ENCODE measurements around the gene TMEM185A.
A peak's percentile ranks its signal among the peaks of the same experiment; 100 is the strongest.
"Not testable (repeated sequence)": the region's sequence is repeated elsewhere in the genome, so short reads cannot be mapped to it uniquely, and the experiment has no call there.

Gene TMEM185A

GRCh38 chrX:149631234-149632165 is at the start of gene TMEM185A:
Gene TMEM185A (minus strand): TSS chrX:149631792. CDS start chrX:149631580, 212 bp downstream.
- Histone ChIP-seq H3K9me3 (ENCODE audit: control insufficient read depth in 5 of 5, low read length in 5 of 5) (peaks cover 0 to 2% (median 0%) of the 10 kb centered on the region in 5 donors), H3K27me3 (ENCODE audit: control insufficient read depth in 5 of 5, insufficient read depth in 4 of 5, low read length in 5 of 5) (peaks cover 0 to 14% (median 0%) of the 10 kb centered on the region in 5 donors), H3K36me3 (ENCODE audit: control insufficient read depth in 5 of 5, insufficient read depth in 5 of 5, low read length in 5 of 5) (no peaks in the 10 kb centered on the region), H3K4me1 (ENCODE audit: control insufficient read depth in 5 of 5, insufficient read depth in 5 of 5, low read length in 5 of 5) (peaks cover 0 to 20% (median 13%) of the 10 kb centered on the region in 5 donors), H3K4me3 (ENCODE audit: low read depth in 1 of 5, low read length in 5 of 5) (peak within 1 kb of the TSS; percentile 59 to 75 (median 67)), H3K27ac (ENCODE audit: low read depth, low read length) (peak within 1 kb of the TSS; percentile 49), H3K9ac (ENCODE audit: low read length in 5 of 5) (peak within 1 kb of the TSS in 4 of 5 donors; percentile 21 to 60 (median 43))

GRCh38 chrX:149681182-149681581 is 49.6 kb upstream of the TMEM185A start:
- H3K9me3 ChIP-seq (ENCODE audit: control insufficient read depth in 5 of 5, low read length in 5 of 5): no peaks in the 10 kb centered on the region
- no peak overlapping the region for H3K27ac ChIP-seq (ENCODE audit: low read depth, low read length)
- no peak overlapping the region for H3K9ac ChIP-seq (ENCODE audit: low read length in 5 of 5)
- no peaks in the 10 kb centered on the region for H3K4me1 ChIP-seq (ENCODE audit: control insufficient read depth in 5 of 5, insufficient read depth in 5 of 5, low read length in 5 of 5)
- no peaks in the 10 kb centered on the region for H3K36me3 ChIP-seq (ENCODE audit: control insufficient read depth in 5 of 5, insufficient read depth in 5 of 5, low read length in 5 of 5)
- H3K27me3 ChIP-seq (ENCODE audit: control insufficient read depth in 5 of 5, insufficient read depth in 4 of 5, low read length in 5 of 5): peaks cover 0 to 6% (median 0%) of the 10 kb centered on the region in 5 donors
- H3K4me3 ChIP-seq (ENCODE audit: low read depth in 1 of 5, low read length in 5 of 5): no peak overlapping the region

GRCh38 chrX:149679164-149679678 is 47.6 kb upstream of the TMEM185A start:
- not testable (repeated sequence) for H3K27ac ChIP-seq (ENCODE audit: low read depth, low read length); H3K4me3 ChIP-seq (ENCODE audit: low read depth in 1 of 5, low read length in 5 of 5); H3K36me3 ChIP-seq (ENCODE audit: control insufficient read depth in 5 of 5, insufficient read depth in 5 of 5, low read length in 5 of 5); H3K27me3 ChIP-seq (ENCODE audit: control insufficient read depth in 5 of 5, insufficient read depth in 4 of 5, low read length in 5 of 5); H3K4me1 ChIP-seq (ENCODE audit: control insufficient read depth in 5 of 5, insufficient read depth in 5 of 5, low read length in 5 of 5); H3K9ac ChIP-seq (ENCODE audit: low read length in 5 of 5); H3K9me3 ChIP-seq (ENCODE audit: control insufficient read depth in 5 of 5, low read length in 5 of 5)

- H3K27ac ChIP-seq (ENCODE audit: low read depth, low read length); H3K9ac ChIP-seq (ENCODE audit: low read length in 5 of 5); H3K27me3 ChIP-seq (ENCODE audit: control insufficient read depth in 5 of 5, insufficient read depth in 4 of 5, low read length in 5 of 5); H3K9me3 ChIP-seq (ENCODE audit: control insufficient read depth in 5 of 5, low read length in 5 of 5); H3K4me1 ChIP-seq (ENCODE audit: control insufficient read depth in 5 of 5, insufficient read depth in 5 of 5, low read length in 5 of 5); H3K4me3 ChIP-seq (ENCODE audit: low read depth in 1 of 5, low read length in 5 of 5); H3K36me3 ChIP-seq (ENCODE audit: control insufficient read depth in 5 of 5, insufficient read depth in 5 of 5, low read length in 5 of 5): not testable (repeated sequence)
Measured at GRCh38 chrX:149675554-149675953, 44.0 kb upstream of the TMEM185A start.

- not testable (repeated sequence) for H3K36me3 ChIP-seq (ENCODE audit: control insufficient read depth in 5 of 5, insufficient read depth in 5 of 5, low read length in 5 of 5); H3K27me3 ChIP-seq (ENCODE audit: control insufficient read depth in 5 of 5, insufficient read depth in 4 of 5, low read length in 5 of 5); H3K9ac ChIP-seq (ENCODE audit: low read length in 5 of 5); H3K9me3 ChIP-seq (ENCODE audit: control insufficient read depth in 5 of 5, low read length in 5 of 5); H3K4me3 ChIP-seq (ENCODE audit: low read depth in 1 of 5, low read length in 5 of 5); H3K27ac ChIP-seq (ENCODE audit: low read depth, low read length); H3K4me1 ChIP-seq (ENCODE audit: control insufficient read depth in 5 of 5, insufficient read depth in 5 of 5, low read length in 5 of 5)
Measured at GRCh38 chrX:149675088-149675487, 43.5 kb upstream of the TMEM185A start.

GRCh38 chrX:149660613-149661012 is 29.0 kb upstream of the TMEM185A start:
- not testable (repeated sequence) for H3K36me3 ChIP-seq (ENCODE audit: control insufficient read depth in 5 of 5, insufficient read depth in 5 of 5, low read length in 5 of 5); H3K9ac ChIP-seq (ENCODE audit: low read length in 5 of 5); H3K4me1 ChIP-seq (ENCODE audit: control insufficient read depth in 5 of 5, insufficient read depth in 5 of 5, low read length in 5 of 5); H3K9me3 ChIP-seq (ENCODE audit: control insufficient read depth in 5 of 5, low read length in 5 of 5); H3K27ac ChIP-seq (ENCODE audit: low read depth, low read length); H3K27me3 ChIP-seq (ENCODE audit: control insufficient read depth in 5 of 5, insufficient read depth in 4 of 5, low read length in 5 of 5); H3K4me3 ChIP-seq (ENCODE audit: low read depth in 1 of 5, low read length in 5 of 5)

GRCh38 chrX:149656260-149656884 is 24.8 kb upstream of the TMEM185A start:
- H3K27me3 ChIP-seq (ENCODE audit: control insufficient read depth in 5 of 5, insufficient read depth in 4 of 5, low read length in 5 of 5); H3K27ac ChIP-seq (ENCODE audit: low read depth, low read length); H3K9me3 ChIP-seq (ENCODE audit: control insufficient read depth in 5 of 5, low read length in 5 of 5); H3K9ac ChIP-seq (ENCODE audit: low read length in 5 of 5); H3K4me3 ChIP-seq (ENCODE audit: low read depth in 1 of 5, low read length in 5 of 5); H3K36me3 ChIP-seq (ENCODE audit: control insufficient read depth in 5 of 5, insufficient read depth in 5 of 5, low read length in 5 of 5); H3K4me1 ChIP-seq (ENCODE audit: control insufficient read depth in 5 of 5, insufficient read depth in 5 of 5, low read length in 5 of 5): not testable (repeated sequence)

GRCh38 chrX:149652232-149652981 is 20.8 kb upstream of the TMEM185A start:
- no peak overlapping the region for H3K9ac ChIP-seq (ENCODE audit: low read length in 5 of 5)
- peaks cover 0 to 17% (median 8%) of the 10 kb centered on the region in 5 donors for H3K27me3 ChIP-seq (ENCODE audit: control insufficient read depth in 5 of 5, insufficient read depth in 4 of 5, low read length in 5 of 5)
- H3K4me3 ChIP-seq (ENCODE audit: low read depth in 1 of 5, low read length in 5 of 5): no peak overlapping the region
- H3K4me1 ChIP-seq (ENCODE audit: control insufficient read depth in 5 of 5, insufficient read depth in 5 of 5, low read length in 5 of 5): no peaks in the 10 kb centered on the region
- no peaks in the 10 kb centered on the region for H3K36me3 ChIP-seq (ENCODE audit: control insufficient read depth in 5 of 5, insufficient read depth in 5 of 5, low read length in 5 of 5)
- H3K27ac ChIP-seq (ENCODE audit: low read depth, low read length): no peak overlapping the region
- peaks cover 0 to 2% (median 0%) of the 10 kb centered on the region in 5 donors for H3K9me3 ChIP-seq (ENCODE audit: control insufficient read depth in 5 of 5, low read length in 5 of 5)

GRCh38 chrX:149650162-149650561 is 18.6 kb upstream of the TMEM185A start:
- Histone ChIP-seq H3K9me3 (ENCODE audit: control insufficient read depth in 5 of 5, low read length in 5 of 5) (peaks cover 0 to 2% (median 0%) of the 10 kb centered on the region in 5 donors), H3K4me3 (ENCODE audit: low read depth in 1 of 5, low read length in 5 of 5) (no peak overlapping the region), H3K36me3 (ENCODE audit: control insufficient read depth in 5 of 5, insufficient read depth in 5 of 5, low read length in 5 of 5) (no peaks in the 10 kb centered on the region), H3K27ac (ENCODE audit: low read depth, low read length) (no peak overlapping the region), H3K27me3 (ENCODE audit: control insufficient read depth in 5 of 5, insufficient read depth in 4 of 5, low read length in 5 of 5) (peaks cover 0 to 27% (median 12%) of the 10 kb centered on the region in 5 donors), H3K4me1 (ENCODE audit: control insufficient read depth in 5 of 5, insufficient read depth in 5 of 5, low read length in 5 of 5) (no peaks in the 10 kb centered on the region), H3K9ac (ENCODE audit: low read length in 5 of 5) (no peak overlapping the region)
